Measurements from ENCODE around the gene THADA.
"Not testable (repeated sequence)": the region's sequence is repeated elsewhere in the genome, so short reads cannot be mapped to it uniquely, and the experiment has no call there.

Gene THADA

GRCh38 chr2:43595603-43596412, at the start of gene THADA:
Gene THADA (minus strand): TSS chr2:43596038. CDS start chr2:43592392, 3,646 bp downstream.
- Histone ChIP-seq H3K36me3 (ENCODE audit: insufficient read depth, low read length) (no peaks in the 10 kb centered on the region), H3K27ac (ENCODE audit: low read depth, low read length) (peak within 1 kb of the TSS; percentile 92), H2AFZ (ENCODE audit: low read length, unreplicated experiment) (peak within 1 kb of the TSS; percentile 92)

GRCh38 chr2:43643680-43644079, 47.8 kb upstream of the THADA start:
- no peak overlapping the region for H3K4me3 ChIP-seq (ENCODE audit: low read depth, low read length)
- no peaks in the 10 kb centered on the region for H3K79me2 ChIP-seq (ENCODE audit: control insufficient read depth, insufficient read depth, low read length, unreplicated experiment)

More at GRCh38 chr2:43595603-43596412, at the start of gene THADA:
- no peaks in the 10 kb centered on the region for H3K27me3 ChIP-seq (ENCODE audit: insufficient read depth, low read length)
- peaks cover 23% of the 10 kb centered on the region for H3K79me2 ChIP-seq (ENCODE audit: control insufficient read depth, insufficient read depth, low read length, unreplicated experiment)
- peak within 1 kb of the TSS; percentile 92 for H3K4me3 ChIP-seq (ENCODE audit: low read depth, low read length)
- H3K4me1 ChIP-seq (ENCODE audit: control insufficient read depth, insufficient read depth, low read length, unreplicated experiment) = peaks cover 14% of the 10 kb centered on the region

GRCh38 chr2:43642363-43642762, 46.5 kb upstream of the THADA start:
- H3K36me3 ChIP-seq (ENCODE audit: insufficient read depth, low read length) = no peaks in the 10 kb centered on the region
- H3K27ac ChIP-seq (ENCODE audit: low read depth, low read length) = no peak overlapping the region
- H3K79me2 ChIP-seq (ENCODE audit: control insufficient read depth, insufficient read depth, low read length, unreplicated experiment) = no peaks in the 10 kb centered on the region
- no peaks in the 10 kb centered on the region for H3K4me1 ChIP-seq (ENCODE audit: control insufficient read depth, insufficient read depth, low read length, unreplicated experiment)
- no peak overlapping the region for H3K4me3 ChIP-seq (ENCODE audit: low read depth, low read length)
- H2AFZ ChIP-seq (ENCODE audit: low read length, unreplicated experiment) = no peak overlapping the region
- no peaks in the 10 kb centered on the region for H3K27me3 ChIP-seq (ENCODE audit: insufficient read depth, low read length)

More at GRCh38 chr2:43643680-43644079, 47.8 kb upstream of the THADA start:
- H3K27ac ChIP-seq (ENCODE audit: low read depth, low read length) = no peak overlapping the region
- H2AFZ ChIP-seq (ENCODE audit: low read length, unreplicated experiment) = no peak overlapping the region
- no peaks in the 10 kb centered on the region for H3K4me1 ChIP-seq (ENCODE audit: control insufficient read depth, insufficient read depth, low read length, unreplicated experiment)
- no peaks in the 10 kb centered on the region for H3K36me3 ChIP-seq (ENCODE audit: insufficient read depth, low read length)
- no peaks in the 10 kb centered on the region for H3K27me3 ChIP-seq (ENCODE audit: insufficient read depth, low read length)

GRCh38 chr2:43637030-43637803, 41.4 kb upstream of the THADA start, which contains the start of gene PLEKHH2:
Gene PLEKHH2 (plus strand): TSS chr2:43637260. CDS start chr2:43644674, 7,414 bp downstream.
- H3K4me3 ChIP-seq (ENCODE audit: low read depth, low read length) = peak within 1 kb of the TSS; percentile 86
- no peaks in the 10 kb centered on the region for H3K27me3 ChIP-seq (ENCODE audit: insufficient read depth, low read length)
- peak within 1 kb of the TSS; percentile 75 for H2AFZ ChIP-seq (ENCODE audit: low read length, unreplicated experiment)
- no peaks in the 10 kb centered on the region for H3K36me3 ChIP-seq (ENCODE audit: insufficient read depth, low read length)
- H3K27ac ChIP-seq (ENCODE audit: low read depth, low read length) = no peak within 1 kb of the TSS
- peaks cover 9% of the 10 kb centered on the region for H3K4me1 ChIP-seq (ENCODE audit: control insufficient read depth, insufficient read depth, low read length, unreplicated experiment)
- no peaks in the 10 kb centered on the region for H3K79me2 ChIP-seq (ENCODE audit: control insufficient read depth, insufficient read depth, low read length, unreplicated experiment)

- Histone ChIP-seq H3K36me3 (ENCODE audit: insufficient read depth, low read length) (no peaks in the 10 kb centered on the region), H2AFZ (ENCODE audit: low read length, unreplicated experiment) (peak overlapping the region; percentile 72), H3K27me3 (ENCODE audit: insufficient read depth, low read length) (no peaks in the 10 kb centered on the region), H3K4me3 (ENCODE audit: low read depth, low read length) (peak overlapping the region; percentile 86), H3K27ac (ENCODE audit: low read depth, low read length) (no peak overlapping the region), H3K79me2 (ENCODE audit: control insufficient read depth, insufficient read depth, low read length, unreplicated experiment) (no peaks in the 10 kb centered on the region), H3K4me1 (ENCODE audit: control insufficient read depth, insufficient read depth, low read length, unreplicated experiment) (peaks cover 9% of the 10 kb centered on the region)
Observed at GRCh38 chr2:43636621-43637020, 40.8 kb upstream of the THADA start.

GRCh38 chr2:43636153-43636552, 40.3 kb upstream of the THADA start:
- not testable (repeated sequence) for H3K79me2 ChIP-seq (ENCODE audit: control insufficient read depth, insufficient read depth, low read length, unreplicated experiment); H3K36me3 ChIP-seq (ENCODE audit: insufficient read depth, low read length); H3K4me1 ChIP-seq (ENCODE audit: control insufficient read depth, insufficient read depth, low read length, unreplicated experiment); H3K27me3 ChIP-seq (ENCODE audit: insufficient read depth, low read length); H3K4me3 ChIP-seq (ENCODE audit: low read depth, low read length); H3K27ac ChIP-seq (ENCODE audit: low read depth, low read length); H2AFZ ChIP-seq (ENCODE audit: low read length, unreplicated experiment)

GRCh38 chr2:43634604-43635306, 38.9 kb upstream of the THADA start:
- Histone ChIP-seq H3K4me3 (ENCODE audit: low read depth, low read length) (peak overlapping the region; percentile 25), H3K36me3 (ENCODE audit: insufficient read depth, low read length) (no peaks in the 10 kb centered on the region), H3K27me3 (ENCODE audit: insufficient read depth, low read length) (no peaks in the 10 kb centered on the region), H2AFZ (ENCODE audit: low read length, unreplicated experiment) (peak overlapping the region; percentile 39), H3K79me2 (ENCODE audit: control insufficient read depth, insufficient read depth, low read length, unreplicated experiment) (no peaks in the 10 kb centered on the region), H3K27ac (ENCODE audit: low read depth, low read length) (no peak overlapping the region), H3K4me1 (ENCODE audit: control insufficient read depth, insufficient read depth, low read length, unreplicated experiment) (peaks cover 9% of the 10 kb centered on the region)

GRCh38 chr2:43631618-43632317, 35.9 kb upstream of the THADA start:
- no peaks in the 10 kb centered on the region for H3K79me2 ChIP-seq (ENCODE audit: control insufficient read depth, insufficient read depth, low read length, unreplicated experiment)
- H3K27ac ChIP-seq (ENCODE audit: low read depth, low read length) = no peak overlapping the region
- H2AFZ ChIP-seq (ENCODE audit: low read length, unreplicated experiment) = no peak overlapping the region
- H3K4me1 ChIP-seq (ENCODE audit: control insufficient read depth, insufficient read depth, low read length, unreplicated experiment) = peaks cover 9% of the 10 kb centered on the region
- no peaks in the 10 kb centered on the region for H3K27me3 ChIP-seq (ENCODE audit: insufficient read depth, low read length)
- no peak overlapping the region for H3K4me3 ChIP-seq (ENCODE audit: low read depth, low read length)
- H3K36me3 ChIP-seq (ENCODE audit: insufficient read depth, low read length) = no peaks in the 10 kb centered on the region

- H3K36me3 ChIP-seq (ENCODE audit: insufficient read depth, low read length) = no peaks in the 10 kb centered on the region
- no peaks in the 10 kb centered on the region for H3K27me3 ChIP-seq (ENCODE audit: insufficient read depth, low read length)
- no peak overlapping the region for H2AFZ ChIP-seq (ENCODE audit: low read length, unreplicated experiment)
- H3K79me2 ChIP-seq (ENCODE audit: control insufficient read depth, insufficient read depth, low read length, unreplicated experiment) = no peaks in the 10 kb centered on the region
- no peaks in the 10 kb centered on the region for H3K4me1 ChIP-seq (ENCODE audit: control insufficient read depth, insufficient read depth, low read length, unreplicated experiment)
- no peak overlapping the region for H3K4me3 ChIP-seq (ENCODE audit: low read depth, low read length)
- H3K27ac ChIP-seq (ENCODE audit: low read depth, low read length) = no peak overlapping the region
Observed at GRCh38 chr2:43622931-43623451, 27.2 kb upstream of the THADA start.

- Histone ChIP-seq H3K27ac (ENCODE audit: low read depth, low read length) (no peak overlapping the region), H3K27me3 (ENCODE audit: insufficient read depth, low read length) (no peaks in the 10 kb centered on the region), H3K4me1 (ENCODE audit: control insufficient read depth, insufficient read depth, low read length, unreplicated experiment) (no peaks in the 10 kb centered on the region), H3K4me3 (ENCODE audit: low read depth, low read length) (no peak overlapping the region), H3K36me3 (ENCODE audit: insufficient read depth, low read length) (no peaks in the 10 kb centered on the region), H2AFZ (ENCODE audit: low read length, unreplicated experiment) (no peak overlapping the region), H3K79me2 (ENCODE audit: control insufficient read depth, insufficient read depth, low read length, unreplicated experiment) (no peaks in the 10 kb centered on the region)
Observed at GRCh38 chr2:43619511-43619910, 23.7 kb upstream of the THADA start.
